Islet of Langerhans (tissue), 1 donor: ENCODE measurements around the gene ARMH4.

ENCODE experiments used
- FAIRE-seq: peaks from one replicate; lab custom pipeline; 2011; peaks lifted over from hg19 to GRCh38; lab: Jason Lieb, UNC

ARMH4 gene, protein sequence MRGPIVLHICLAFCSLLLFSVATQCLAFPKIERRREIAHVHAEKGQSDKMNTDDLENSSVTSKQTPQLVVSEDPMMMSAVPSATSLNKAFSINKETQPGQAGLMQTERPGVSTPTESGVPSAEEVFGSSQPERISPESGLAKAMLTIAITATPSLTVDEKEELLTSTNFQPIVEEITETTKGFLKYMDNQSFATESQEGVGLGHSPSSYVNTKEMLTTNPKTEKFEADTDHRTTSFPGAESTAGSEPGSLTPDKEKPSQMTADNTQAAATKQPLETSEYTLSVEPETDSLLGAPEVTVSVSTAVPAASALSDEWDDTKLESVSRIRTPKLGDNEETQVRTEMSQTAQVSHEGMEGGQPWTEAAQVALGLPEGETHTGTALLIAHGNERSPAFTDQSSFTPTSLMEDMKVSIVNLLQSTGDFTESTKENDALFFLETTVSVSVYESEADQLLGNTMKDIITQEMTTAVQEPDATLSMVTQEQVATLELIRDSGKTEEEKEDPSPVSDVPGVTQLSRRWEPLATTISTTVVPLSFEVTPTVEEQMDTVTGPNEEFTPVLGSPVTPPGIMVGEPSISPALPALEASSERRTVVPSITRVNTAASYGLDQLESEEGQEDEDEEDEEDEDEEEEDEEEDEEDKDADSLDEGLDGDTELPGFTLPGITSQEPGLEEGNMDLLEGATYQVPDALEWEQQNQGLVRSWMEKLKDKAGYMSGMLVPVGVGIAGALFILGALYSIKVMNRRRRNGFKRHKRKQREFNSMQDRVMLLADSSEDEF

DNA sequence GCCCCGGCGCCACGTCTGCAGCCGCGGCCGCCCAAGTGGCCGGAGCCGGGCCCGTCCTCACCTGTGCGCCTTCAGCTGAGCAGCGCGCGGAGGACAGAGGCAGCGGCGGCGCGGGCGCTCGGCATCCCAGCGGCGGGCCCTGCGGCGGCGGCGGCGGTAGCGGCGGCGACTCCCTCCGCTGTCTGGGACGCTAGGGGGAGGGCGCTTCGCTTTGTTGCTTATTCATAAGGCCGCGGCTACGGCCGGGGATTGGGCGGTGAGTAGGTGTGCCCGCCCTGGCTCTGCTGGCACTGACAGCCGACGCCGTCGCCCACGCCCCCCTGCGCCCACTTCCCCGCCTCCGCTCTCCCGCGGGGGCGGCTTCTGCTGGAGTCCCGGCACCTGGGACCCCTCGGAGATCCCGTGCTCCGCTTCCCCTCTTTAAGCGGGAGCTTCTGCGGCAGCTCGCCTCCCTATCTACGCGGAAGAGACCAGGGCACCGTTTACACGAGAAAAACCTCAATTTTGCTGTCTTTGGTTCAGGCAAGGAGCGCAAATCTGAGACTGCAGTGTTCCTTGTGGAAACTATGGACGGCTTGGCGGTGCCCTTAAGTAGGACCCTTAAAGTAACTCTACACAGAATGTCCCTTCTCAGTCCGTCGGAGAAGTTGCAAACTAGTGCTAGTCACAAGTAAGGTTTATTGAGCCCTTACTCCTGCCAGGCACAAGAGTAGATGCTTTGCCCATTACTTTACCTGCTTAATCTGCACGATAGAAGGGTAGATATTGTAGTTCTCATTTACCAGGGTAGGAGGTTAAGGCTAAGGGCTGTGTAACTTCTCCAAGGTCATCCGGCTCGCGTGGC lies at the start of gene ARMH4:
Gene ARMH4 (minus strand): TSS at position 200 of the 844 bp plus-strand sequence. CDS start 12,855 bp downstream, outside the sequence.
- FAIRE-seq, result no peak

DNA sequence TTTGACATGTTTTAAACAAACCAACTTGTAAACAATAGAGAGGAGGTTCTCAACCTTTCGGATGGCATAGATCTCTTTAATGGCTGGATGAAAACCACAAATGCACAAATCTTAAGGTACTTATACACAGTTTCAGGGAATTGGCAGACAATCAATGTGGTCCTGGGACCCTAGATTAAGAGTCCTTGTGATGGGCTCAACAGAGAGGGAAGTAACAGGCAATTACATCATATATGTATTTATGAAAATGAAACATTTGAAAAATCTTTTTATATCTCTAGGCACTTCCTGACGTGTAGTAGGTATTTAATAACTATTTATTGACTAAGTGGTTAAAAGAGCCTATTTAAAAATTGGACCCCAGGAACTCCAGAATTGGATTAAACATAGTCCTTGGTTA lies 48.8 kb upstream of the ARMH4 start:
- peak; percentile 27 for FAIRE-seq

DNA sequence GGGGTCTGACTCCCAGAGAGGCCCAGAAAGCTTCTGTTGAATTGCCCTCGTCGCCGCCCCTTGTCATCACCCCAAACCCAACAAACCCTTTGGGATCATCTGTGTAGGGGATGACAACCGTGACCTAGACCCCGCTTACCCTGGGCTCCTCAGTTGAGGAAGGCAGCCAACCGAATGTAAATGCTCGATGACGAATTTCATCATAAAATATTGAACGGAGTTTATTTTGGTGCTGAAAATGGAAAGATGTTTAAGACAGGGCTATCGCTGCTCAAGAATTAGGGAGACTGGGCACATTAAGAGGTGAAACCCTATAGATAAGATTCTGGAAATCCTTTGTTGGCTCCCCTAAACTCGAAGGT lies 48.4 kb upstream of the ARMH4 start:
- FAIRE-seq, result no peak

DNA sequence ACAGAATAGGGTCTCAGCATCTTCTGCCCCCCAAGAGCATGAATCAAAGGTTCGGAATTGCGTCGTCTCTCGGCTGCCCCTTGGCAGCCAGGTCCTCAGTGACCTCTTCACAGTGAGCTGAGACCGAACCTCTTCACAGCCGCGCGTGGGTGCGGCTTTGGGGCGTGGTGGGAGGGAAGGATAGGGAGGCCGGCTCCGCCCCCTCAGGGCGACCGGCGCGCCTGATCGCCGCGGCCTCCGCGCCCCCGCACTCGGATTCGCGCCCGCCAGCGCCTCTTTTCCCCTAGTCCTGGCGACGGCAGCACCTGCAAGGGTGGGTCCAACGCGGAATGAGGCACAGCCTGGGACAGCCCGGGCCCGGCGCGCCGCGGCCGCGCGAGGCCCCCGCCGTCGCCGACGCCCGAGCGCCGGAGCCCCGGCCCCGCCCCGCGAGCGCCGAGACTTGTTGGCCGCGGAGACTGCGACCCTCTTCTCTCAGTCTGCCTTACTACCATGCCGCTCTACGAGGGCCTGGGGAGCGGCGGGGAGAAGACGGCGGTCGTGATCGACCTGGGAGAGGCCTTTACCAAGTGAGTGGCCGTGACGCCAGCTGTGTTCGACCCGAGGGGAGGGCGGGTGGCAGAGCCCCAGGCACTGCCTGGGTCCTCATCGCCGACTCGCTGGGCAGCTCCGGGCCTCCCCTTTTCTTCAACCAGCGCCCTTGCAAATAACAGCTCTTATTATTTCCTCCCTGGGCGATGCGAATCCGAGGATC lies 47.9 kb upstream of the ARMH4 start, which contains the start of gene ACTR10:
Gene ACTR10 (plus strand): TSS at position 424 of the 754 bp plus-strand sequence. CDS start 69 bp downstream, at position 493.
- no peak for FAIRE-seq

DNA sequence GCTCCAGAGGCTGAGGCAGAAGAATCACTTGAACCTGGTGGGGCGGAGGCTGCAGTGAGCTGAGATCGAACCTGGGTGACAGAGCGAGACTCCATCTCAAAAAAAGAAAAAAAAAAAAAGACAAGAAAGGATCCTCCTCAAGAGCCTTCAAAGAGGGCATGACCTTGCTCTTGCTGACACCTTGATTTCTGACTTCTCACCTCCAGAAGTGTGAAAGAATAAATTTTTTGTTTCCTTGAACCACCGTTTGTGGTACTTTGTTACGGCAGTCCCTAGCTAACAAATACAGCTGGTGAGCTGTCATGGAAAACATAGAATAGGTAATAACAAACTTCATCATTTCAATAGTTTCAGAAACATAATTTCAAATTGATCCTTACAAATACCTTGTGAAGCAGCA lies 46.1 kb upstream of the ARMH4 start:
- no peak for FAIRE-seq

DNA sequence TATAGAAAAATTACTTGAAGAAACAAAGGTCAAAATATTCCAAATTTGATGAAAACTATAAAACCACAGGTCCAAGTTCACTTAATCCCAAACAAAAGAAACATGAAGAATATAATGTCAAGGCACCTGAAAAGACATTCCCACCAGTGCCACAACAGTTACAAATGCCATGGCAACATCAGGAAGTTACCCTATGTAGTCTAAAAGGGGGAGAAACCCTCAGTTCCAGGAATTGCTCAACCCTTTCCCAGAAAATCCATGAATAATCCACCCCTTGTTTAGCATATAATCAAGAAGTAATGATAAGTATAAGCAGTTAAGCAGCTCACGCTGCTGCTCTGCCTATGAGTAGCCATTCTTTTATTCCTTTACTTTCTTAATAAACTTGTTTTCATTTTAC lies 44.2 kb upstream of the ARMH4 start:
- no peak for FAIRE-seq

DNA sequence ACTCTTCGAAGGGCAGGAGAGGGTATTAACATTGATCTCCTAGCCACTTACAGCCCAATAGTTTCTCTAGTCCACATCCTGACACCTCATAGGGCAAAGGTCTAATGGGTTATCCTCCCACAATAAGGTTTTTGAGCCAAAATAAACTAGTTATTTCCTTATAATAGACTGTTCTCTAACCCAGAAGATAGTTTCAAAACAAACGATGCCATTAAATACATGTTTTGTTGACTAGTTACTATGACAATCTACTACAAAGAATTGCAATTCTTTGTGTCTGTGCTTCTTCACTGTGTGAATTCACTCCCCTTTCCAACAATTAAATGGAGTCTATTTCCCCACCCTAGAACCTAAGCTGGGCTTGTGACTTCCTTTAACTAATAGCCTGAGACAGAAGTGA lies 41.5 kb upstream of the ARMH4 start:
- FAIRE-seq, result no peak

DNA sequence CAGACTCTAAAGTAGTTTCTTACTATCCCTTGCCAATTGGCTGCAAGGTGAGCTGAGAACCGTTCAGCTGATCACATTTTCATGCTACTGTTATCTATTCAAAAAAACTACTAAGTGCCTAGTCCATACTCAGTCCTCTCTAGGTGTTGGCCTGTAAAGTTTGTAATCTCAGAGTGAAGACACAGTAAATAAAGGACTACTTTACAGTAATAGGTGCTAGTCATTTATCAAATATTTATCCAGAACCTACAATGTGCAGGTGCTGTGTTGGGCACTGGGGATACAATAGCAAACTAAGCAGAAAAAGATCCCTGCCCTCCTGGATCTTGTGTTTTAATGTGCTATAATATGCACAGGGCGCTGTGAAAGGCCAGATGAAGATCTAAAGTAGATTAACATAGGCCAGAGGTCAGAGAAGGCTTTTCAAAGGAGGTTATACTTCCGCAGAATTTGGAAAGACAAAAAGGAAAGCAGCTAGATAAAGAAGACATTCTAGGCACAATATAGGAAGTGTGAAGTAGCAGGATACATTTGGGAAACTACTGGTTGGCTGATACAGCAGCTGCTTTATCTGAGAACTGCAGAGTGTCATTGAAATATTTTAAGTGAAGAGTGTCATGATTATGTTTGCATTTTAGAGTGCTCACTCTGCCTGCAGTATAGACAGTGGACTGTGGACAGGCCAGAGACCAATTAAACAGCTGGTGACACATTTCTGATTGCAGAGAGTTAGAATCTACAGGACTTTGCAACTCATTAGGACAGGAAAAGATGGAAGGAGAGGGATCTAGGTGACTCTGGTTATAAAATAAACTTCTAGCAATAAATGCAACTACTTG lies 40.0 kb upstream of the ARMH4 start:
- FAIRE-seq, result no peak

DNA sequence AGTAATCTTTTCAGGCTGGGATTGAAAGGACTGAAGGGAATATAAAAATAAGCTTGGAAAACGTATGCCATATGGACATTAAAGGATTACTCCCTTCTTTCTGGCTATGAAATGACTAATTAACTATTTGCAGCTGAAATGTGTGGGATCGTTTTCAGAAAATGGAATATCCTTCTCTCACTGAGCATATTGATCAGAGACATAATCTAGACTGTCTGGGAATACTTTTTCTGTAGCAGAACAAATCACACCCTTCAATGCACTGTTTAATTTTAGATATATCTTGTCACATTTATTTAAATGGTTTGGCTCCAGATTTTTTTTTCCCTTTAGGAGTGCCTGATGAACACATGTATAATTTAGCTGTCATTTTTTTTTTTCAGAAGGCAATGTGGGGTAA lies 37.2 kb upstream of the ARMH4 start:
- no peak for FAIRE-seq

DNA sequence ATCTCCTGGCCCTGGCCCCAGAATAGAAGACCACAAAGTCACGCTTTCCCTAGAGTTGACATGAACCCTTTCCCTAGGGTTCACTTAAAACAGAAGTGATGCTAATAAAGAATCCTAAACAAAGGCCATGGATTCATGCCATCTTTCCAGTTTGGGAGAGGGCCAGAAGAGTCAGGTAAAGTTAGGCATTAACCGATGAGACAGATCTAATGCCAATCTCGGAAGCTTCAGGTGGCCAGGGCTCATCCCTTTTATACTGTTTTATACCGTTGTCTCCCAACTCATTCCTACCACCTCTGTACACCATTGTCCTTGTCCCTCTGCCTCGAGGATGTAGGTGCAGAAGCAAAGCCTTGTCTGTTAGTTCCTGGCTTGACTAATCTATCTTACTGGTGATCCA lies 25.1 kb upstream of the ARMH4 start:
- no peak for FAIRE-seq

DNA sequence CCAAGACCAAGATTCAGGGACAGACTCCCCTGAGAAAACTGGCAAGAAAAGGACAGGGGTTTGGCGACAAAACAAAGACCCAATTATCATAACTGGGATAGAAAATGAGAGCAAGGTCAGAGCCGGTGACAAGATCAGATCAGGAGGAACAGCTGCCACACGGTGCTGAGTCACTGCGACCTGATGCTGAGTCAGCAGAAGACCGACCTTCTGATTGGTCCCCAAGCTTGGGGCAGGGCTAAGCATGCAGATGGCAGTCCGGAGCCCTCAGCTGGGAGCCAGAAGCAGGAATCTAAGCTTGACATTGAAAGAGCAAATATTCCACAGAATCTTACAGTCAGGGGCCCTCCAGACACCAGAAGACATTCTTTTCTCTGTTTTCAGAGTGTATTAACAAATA lies 19.1 kb upstream of the ARMH4 start:
- peak; percentile 96 for FAIRE-seq

DNA sequence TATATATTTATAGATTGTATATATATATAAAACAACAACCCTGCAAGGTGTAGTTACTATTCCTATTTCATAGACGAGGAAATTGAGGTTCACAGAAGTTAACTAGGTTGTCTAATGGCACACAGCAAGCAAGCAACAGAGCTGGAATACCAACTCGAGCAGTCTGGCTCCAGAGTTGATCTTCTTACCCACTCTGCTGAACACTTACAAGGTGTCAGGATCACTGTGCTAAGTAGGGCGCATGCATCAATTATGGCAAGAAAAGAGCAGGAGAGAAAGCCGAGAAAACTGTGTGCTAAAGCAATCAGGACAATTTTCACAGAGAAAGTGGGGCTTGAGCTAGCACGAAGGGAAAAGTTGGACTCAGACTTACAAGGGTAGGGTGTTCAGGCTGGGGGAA lies 15.9 kb upstream of the ARMH4 start:
- no peak for FAIRE-seq

DNA sequence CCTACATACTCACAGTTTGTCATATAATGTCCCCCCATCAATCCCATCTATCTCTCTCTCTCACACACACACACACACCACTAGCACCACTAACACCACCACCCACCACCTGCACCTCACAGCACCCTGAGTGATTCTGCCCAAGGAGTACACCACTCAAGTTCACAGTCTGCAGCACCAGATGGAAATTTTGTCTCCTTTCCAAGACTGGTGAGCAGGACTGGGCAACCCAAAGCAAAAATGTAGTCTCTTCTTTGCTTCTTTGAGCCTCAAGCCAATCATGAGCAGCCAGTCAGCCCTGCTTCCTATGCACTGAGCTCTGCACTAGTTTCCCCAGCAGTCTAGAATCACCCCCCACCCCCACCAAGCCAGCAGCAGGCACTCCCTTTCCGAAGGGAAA lies 15.0 kb upstream of the ARMH4 start:
- FAIRE-seq, result no peak

DNA sequence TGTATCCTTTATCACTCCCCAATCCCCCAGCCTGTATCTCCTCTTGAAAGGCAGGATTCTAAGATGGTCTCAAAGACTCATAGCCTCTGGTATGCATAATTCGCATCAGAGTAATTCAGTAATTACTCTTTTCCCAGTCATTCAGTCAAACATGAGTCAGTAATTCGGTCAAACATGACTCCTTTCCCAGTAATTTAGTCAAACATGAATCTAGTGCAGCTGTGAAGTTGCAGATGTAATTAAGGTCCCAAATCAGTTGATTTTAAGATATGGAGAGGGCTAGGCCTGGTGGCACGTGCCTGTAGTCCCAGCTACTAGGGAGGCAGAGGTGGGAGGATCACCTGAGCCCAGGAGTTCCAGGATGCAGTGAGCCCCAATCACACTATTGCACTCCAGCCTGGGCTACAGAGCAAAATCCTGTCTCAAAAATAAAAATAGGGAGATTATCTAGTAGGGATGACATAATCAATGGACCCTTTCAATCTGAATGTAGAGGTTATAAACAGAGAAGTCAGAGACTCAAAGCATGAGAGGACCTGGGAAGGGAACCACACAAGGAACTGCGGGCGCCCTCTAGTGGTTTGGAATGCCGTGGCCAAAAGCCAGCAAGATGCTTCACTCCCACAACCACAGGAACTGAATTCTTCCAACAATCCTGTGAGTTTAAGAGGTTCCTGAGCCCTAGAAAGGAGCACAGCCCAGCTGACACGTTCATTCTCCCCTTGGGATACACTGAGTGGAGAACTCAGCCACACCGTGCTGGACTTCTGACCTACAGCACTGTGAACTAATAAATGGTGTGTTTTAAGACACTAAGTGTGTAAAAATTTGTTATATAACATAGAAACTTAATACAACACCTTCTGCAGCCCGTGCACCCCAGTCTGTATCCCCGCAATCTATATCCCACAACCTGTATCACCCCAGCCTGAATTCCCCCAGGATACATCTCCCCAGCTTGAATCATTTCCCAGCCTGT lies 14.3 kb upstream of the ARMH4 start:
- FAIRE-seq, result no peak

DNA sequence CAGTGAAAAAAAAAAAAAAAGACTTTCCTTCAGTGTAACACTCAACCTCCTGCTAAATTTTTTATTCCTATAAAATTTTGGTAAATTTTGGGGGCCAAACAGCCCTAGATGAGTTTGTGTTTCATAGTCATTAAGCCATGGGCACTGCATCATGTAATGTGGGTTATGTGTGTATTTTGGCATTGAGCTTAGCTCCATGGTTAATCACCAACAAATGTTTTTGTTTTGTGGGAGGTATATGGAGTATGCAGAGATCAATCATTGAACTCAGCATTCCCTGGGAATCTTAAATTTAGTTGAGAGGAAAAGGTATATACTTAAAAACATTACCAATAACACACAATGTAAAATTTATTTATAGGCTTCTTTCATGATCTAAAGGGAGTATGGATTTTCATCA lies 8.5 kb upstream of the ARMH4 start:
- FAIRE-seq, result no peak

DNA sequence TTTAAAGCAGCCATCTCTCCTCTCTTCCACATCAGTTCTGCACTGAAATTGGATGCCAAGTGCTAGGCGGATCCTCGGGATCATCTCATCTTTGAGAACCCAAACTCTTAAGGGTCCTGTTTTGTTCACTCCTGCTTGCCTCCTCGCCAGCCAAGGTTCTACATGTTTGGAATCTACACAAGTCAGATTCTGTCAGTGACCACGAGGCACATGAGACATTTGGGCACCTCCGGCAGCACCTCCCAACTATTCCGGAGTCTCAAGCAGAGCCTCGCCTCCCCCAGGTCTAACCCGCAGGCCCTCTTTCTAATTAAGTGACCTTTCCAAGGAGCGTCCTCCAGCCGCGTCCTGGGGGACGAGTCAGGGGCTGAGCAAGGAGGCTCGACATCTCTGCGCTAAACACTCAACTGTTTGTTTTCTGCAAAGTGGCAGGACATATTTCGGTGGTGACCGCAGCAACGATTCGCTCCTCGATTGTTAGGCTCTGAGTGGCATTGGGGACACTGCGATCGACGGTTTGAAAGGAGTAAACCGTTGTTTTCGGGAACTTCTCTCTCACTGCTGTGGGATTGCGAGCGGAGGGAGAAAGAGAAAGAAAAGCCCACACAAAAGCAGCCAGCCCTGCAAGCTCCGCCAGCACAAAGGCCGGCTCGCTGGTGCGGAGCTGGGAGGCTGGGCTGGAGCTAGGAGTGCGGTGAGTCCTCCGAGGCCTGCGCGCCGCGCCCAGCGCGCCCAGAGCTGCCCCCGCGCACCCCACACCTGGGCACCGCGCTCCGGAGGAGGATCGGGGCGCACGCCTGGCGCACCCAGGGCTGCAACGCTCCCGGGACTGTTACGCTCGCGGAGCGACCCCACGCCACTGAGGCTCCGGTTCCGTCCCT lies 640 bp downstream of the ARMH4 start:
- FAIRE-seq, result no peak

DNA sequence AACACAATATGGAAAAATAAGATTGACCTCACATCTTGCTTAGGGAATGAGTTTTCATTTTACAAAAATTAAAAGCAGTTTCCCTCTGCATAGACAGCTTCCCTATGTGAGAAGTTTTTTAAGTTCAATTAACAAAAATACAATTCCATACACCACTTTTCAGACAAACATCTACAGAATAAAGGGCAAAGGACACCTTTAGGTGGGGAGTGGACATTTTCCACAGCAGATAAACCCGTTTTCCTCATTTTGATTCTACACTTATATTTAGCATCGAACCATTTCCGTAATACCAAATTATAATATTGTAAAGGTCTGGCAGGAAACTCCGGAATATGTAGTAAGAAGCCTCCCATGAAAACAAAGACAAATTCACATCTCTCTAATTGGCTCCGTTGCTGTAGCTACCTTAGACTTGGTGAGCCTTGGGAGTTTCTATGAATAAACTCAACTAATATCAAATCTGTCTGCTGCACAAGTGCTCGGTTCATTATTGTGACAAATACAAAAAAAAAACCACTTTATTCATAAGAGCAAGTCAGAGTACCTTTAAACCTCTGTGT lies 1.7 kb downstream of the ARMH4 start:
- FAIRE-seq, result no peak

DNA sequence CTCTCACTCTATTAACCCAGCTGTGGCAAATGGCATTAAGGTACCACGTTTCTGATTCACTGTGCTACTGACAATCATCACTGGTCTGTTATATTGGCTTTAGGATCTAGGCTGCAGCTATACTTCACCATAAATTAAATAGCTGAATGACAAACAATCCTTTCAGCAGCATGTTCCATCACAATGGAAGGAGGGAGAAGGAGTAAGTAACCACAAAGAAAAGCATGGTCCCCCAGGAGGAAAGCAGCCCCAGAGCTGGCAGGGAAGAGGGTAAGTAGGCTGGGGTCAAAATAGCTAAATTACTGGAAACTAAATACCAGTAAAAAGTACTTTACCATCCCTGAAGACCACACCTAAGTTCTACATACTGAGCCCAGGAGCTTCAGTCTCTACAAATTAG lies 2.8 kb downstream of the ARMH4 start:
- FAIRE-seq, result no peak
